MM.1S (cell line): Measurements from ENCODE around the gene NRTN.

ENCODE experiments used
- DNase-seq: peaks from one replicate; pipeline ENCODE4 v3.0.0-alpha.2; 2015
- H2AFZ ChIP-seq: fragments of 300-600 bp; sonication (generic); 2 replicates; pipeline ENCODE4 v1.6.0; 2016; ENCODE audit warnings: antibody characterized with exemption, low read length
- H3F3A ChIP-seq: fragments of 300-600 bp; sonication (generic); 2 replicates; pipeline ENCODE4 v1.6.1; 2016; ENCODE audit warnings: mild to moderate bottlenecking, antibody characterized with exemption, low read length, moderate library complexity, mixed read lengths; ENCODE audit not compliant: insufficient read depth
- H3K27ac ChIP-seq: fragments of 300-600 bp; sonication (generic); 2 replicates; pipeline ENCODE4 v1.5.1; 2016; ENCODE audit warnings: mild to moderate bottlenecking, low read length
- H3K27me3 ChIP-seq: fragments of 300-600 bp; sonication (generic); replicated peaks from 2 replicates; pipeline ENCODE4 v1.6.0; 2016; ENCODE audit warnings: low read length; ENCODE audit not compliant: insufficient read depth
- H3K36me3 ChIP-seq: fragments of 300-600 bp; sonication (generic); replicated peaks from 2 replicates; pipeline ENCODE4 v1.6.1; 2016; ENCODE audit warnings: mild to moderate bottlenecking, low read length, mixed read lengths; ENCODE audit not compliant: insufficient read depth
- H3K4me1 ChIP-seq: fragments of 300-600 bp; sonication (generic); 2 replicates; pipeline ENCODE4 v1.6.1; 2016; ENCODE audit warnings: low read length, mixed read lengths
- H3K4me2 ChIP-seq: fragments of 300-600 bp; sonication (generic); 2 replicates; pipeline ENCODE4 v1.6.0; 2016; ENCODE audit warnings: low read depth, low read length
- H3K4me3 ChIP-seq: fragments of 300-600 bp; sonication (generic); 2 replicates; pipeline ENCODE4 v1.5.1; 2016; ENCODE audit warnings: low read length, mixed read lengths
- H3K79me2 ChIP-seq: fragments of 300-600 bp; sonication (generic); 2 replicates; pipeline ENCODE4 v1.6.1; 2016; ENCODE audit warnings: mixed run types, low read length, mixed read lengths
- H3K9ac ChIP-seq: fragments of 300-600 bp; sonication (generic); 2 replicates; pipeline ENCODE4 v1.6.1; 2016; ENCODE audit warnings: low read length, mixed read lengths
- H3K9me2 ChIP-seq: fragments of 300-600 bp; sonication (generic); replicated peaks from 2 replicates; pipeline ENCODE4 v1.6.1; 2016; ENCODE audit warnings: mild to moderate bottlenecking, low read length, mixed read lengths; ENCODE audit not compliant: insufficient read depth
- H3K9me3 ChIP-seq: fragments of 300-600 bp; sonication (generic); replicated peaks from 2 replicates; pipeline ENCODE4 v1.6.1; 2016; ENCODE audit warnings: mild to moderate bottlenecking, low read length, mixed read lengths; ENCODE audit not compliant: insufficient read depth
- H4K20me1 ChIP-seq: fragments of 300-600 bp; sonication (generic); 2 replicates; pipeline ENCODE4 v1.6.1; 2016; ENCODE audit warnings: mild to moderate bottlenecking, low read length, moderate library complexity, mixed read lengths; ENCODE audit not compliant: insufficient read depth
- CTCF ChIP-seq: fragments of 300-600 bp; sonication (generic); IDR thresholded peaks from 2 replicates; pipeline ENCODE4 v1.5.1; 2016; ENCODE audit warnings: antibody characterized with exemption, low read length, mixed read lengths
- EZH2 ChIP-seq: fragments of 300-600 bp; sonication (generic); optimal IDR thresholded peaks from 2 replicates; pipeline ENCODE3; 2017; ENCODE audit warnings: low read depth, mild to moderate bottlenecking, antibody characterized with exemption, low read length, mixed read lengths
- EZH2phosphoT487 ChIP-seq: fragments of 300-600 bp; sonication (generic); IDR thresholded peaks from 2 replicates; pipeline ENCODE4 v1.6.1; 2018; ENCODE audit warnings: antibody characterized with exemption, low read length

NRTN gene

GRCh38 chr19:5800361-5801270, 4.3 kb upstream of the NRTN start:
- DNase-seq: no peak
- H3K4me1 ChIP-seq: peaks cover 8% of the 10 kb centered on the region; the same call in 1 of the 2 replicates

GRCh38 chr19:5801796-5802619, 2.9 kb upstream of the NRTN start:
- H3K27ac ChIP-seq: no peak overlapping the region
- peaks cover 8% of the 10 kb centered on the region; the same call in 1 of the 2 replicates for H3K4me1 ChIP-seq
- no peaks in the 10 kb centered on the region; the same call in 1 of the 2 replicates for H4K20me1 ChIP-seq
- H3K36me3 ChIP-seq: no peaks in the 10 kb centered on the region
- peaks cover 4% of the 10 kb centered on the region; the same call in 1 of the 2 replicates for H3K79me2 ChIP-seq
- no peak for DNase-seq
- no peak for TF ChIP-seq CTCF
- no peak for TF ChIP-seq EZH2
- TF ChIP-seq EZH2phosphoT487: no peak
- 0 out of 2 replicates have a peak, but pooled peaks cover 6% of the 10 kb centered on the region for H3F3A ChIP-seq
- H2AFZ ChIP-seq: no peak overlapping the region
- H3K9ac ChIP-seq: no peak overlapping the region
- H3K4me3 ChIP-seq: no peak overlapping the region
- peaks cover 40% of the 10 kb centered on the region for H3K27me3 ChIP-seq
- no peaks in the 10 kb centered on the region for H3K9me2 ChIP-seq
- H3K9me3 ChIP-seq: no peaks in the 10 kb centered on the region
- H3K4me2 ChIP-seq: no peak overlapping the region

More at GRCh38 chr19:5800361-5801270, 4.3 kb upstream of the NRTN start:
- Histone ChIP-seq H3K9me2 (no peaks in the 10 kb centered on the region), H3K79me2 (no peaks in the 10 kb centered on the region), H3K9me3 (no peaks in the 10 kb centered on the region), H3K27ac (no peak overlapping the region), H3K9ac (no peak overlapping the region), H4K20me1 (no peaks in the 10 kb centered on the region), H3K27me3 (peaks cover 45% of the 10 kb centered on the region), H3K4me3 (no peak overlapping the region), H2AFZ (no peak overlapping the region), H3K36me3 (no peaks in the 10 kb centered on the region), H3F3A (no peaks in the 10 kb centered on the region), H3K4me2 (no peak overlapping the region)
- TF ChIP-seq EZH2phosphoT487: no peak
- TF ChIP-seq CTCF: no peak
- no peak for TF ChIP-seq EZH2

GRCh38 chr19:5803441-5803751, 1.5 kb upstream of the NRTN start:
- H3K27ac ChIP-seq: no peak overlapping the region
- peak overlapping the region; percentile 52; the same call in 1 of the 2 replicates for H3K9ac ChIP-seq
- peaks cover 35% of the 10 kb centered on the region for H3K27me3 ChIP-seq
- peak overlapping the region; percentile 60 for H3K4me3 ChIP-seq
- no peak for DNase-seq
- no peaks in the 10 kb centered on the region for H3K9me2 ChIP-seq
- H3F3A ChIP-seq: 0 out of 2 replicates have a peak, but pooled peaks cover 6% of the 10 kb centered on the region
- peak overlapping the region; percentile 98 for H3K4me2 ChIP-seq
- peak overlapping the region; percentile 97 for H2AFZ ChIP-seq
- H3K9me3 ChIP-seq: no peaks in the 10 kb centered on the region
- no peak for TF ChIP-seq CTCF
- no peak for TF ChIP-seq EZH2phosphoT487
- no peak for TF ChIP-seq EZH2
- H4K20me1 ChIP-seq: no peaks in the 10 kb centered on the region; the same call in 1 of the 2 replicates
- peaks cover 8% of the 10 kb centered on the region; the same call in 1 of the 2 replicates for H3K4me1 ChIP-seq
- H3K79me2 ChIP-seq: peaks cover 4% of the 10 kb centered on the region; the same call in 1 of the 2 replicates
- no peaks in the 10 kb centered on the region for H3K36me3 ChIP-seq
